ENCODE results near the gene SCAANT1.

- TF ChIP-seq CTCF (IDR thresholded peaks at IDR 0.05; ENCODE audit: low read depth, low read length, poor library complexity, severe bottlenecking), result no peak
- no peak for TF ChIP-seq EZH2phosphoT487 (IDR thresholded peaks at IDR 0.05; ENCODE audit: borderline replicate concordance, low read length)
Observed at GRCh38 chr3:63918321-63918720, 6.1 kb upstream of the SCAANT1 start.

Measured in DOHH2 (cell line).